DMS 273 (cell line): Measurements from ENCODE around the gene DSCAML1.

Source experiments
- DNase-seq: peaks from one replicate; lab custom pipeline; 2025; ENCODE audit not compliant: unreplicated experiment; lab: John Stamatoyannopoulos, UW

The DSCAML1 gene, protein sequence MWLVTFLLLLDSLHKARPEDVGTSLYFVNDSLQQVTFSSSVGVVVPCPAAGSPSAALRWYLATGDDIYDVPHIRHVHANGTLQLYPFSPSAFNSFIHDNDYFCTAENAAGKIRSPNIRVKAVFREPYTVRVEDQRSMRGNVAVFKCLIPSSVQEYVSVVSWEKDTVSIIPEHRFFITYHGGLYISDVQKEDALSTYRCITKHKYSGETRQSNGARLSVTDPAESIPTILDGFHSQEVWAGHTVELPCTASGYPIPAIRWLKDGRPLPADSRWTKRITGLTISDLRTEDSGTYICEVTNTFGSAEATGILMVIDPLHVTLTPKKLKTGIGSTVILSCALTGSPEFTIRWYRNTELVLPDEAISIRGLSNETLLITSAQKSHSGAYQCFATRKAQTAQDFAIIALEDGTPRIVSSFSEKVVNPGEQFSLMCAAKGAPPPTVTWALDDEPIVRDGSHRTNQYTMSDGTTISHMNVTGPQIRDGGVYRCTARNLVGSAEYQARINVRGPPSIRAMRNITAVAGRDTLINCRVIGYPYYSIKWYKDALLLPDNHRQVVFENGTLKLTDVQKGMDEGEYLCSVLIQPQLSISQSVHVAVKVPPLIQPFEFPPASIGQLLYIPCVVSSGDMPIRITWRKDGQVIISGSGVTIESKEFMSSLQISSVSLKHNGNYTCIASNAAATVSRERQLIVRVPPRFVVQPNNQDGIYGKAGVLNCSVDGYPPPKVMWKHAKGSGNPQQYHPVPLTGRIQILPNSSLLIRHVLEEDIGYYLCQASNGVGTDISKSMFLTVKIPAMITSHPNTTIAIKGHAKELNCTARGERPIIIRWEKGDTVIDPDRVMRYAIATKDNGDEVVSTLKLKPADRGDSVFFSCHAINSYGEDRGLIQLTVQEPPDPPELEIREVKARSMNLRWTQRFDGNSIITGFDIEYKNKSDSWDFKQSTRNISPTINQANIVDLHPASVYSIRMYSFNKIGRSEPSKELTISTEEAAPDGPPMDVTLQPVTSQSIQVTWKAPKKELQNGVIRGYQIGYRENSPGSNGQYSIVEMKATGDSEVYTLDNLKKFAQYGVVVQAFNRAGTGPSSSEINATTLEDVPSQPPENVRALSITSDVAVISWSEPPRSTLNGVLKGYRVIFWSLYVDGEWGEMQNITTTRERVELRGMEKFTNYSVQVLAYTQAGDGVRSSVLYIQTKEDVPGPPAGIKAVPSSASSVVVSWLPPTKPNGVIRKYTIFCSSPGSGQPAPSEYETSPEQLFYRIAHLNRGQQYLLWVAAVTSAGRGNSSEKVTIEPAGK (N-terminal part only)

DNA sequence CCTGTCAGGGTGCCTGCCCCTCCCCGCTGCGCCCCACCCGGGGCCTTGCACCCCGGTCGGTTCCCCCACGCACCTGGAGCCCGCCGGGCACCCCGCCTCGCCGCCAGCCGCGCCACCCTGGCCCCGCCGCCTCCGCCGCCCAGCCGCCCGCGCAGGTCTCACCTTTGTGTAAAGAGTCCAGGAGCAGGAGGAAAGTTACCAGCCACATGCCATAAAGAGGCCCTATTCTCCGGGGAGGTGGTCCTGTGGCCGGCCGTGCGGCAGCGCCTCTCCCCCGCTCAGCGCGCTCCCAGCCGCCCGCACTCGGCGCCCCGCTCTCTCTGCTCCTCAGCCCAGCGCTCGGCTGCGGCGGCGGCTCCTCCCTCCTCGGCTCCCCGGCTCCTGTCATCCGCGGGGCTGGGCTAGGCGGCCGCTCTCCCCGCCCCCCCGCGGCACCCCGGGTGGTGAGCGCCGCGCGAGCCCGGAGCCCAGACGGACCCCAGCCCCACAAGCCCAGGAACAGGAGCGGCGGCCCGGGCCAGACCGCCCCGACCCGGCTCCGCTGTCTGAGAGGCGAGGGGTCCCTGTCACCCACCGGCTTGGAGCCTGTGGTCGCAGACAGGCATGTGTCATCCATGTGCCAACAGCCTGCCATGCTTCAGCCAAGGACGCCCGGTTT is at the start of gene DSCAML1:
TSS of gene DSCAML1 (minus strand) at position 345 of the 658 bp plus-strand sequence. CDS start at position 208, 137 bp downstream.
- peak; percentile 52 for DNase-seq

DNA sequence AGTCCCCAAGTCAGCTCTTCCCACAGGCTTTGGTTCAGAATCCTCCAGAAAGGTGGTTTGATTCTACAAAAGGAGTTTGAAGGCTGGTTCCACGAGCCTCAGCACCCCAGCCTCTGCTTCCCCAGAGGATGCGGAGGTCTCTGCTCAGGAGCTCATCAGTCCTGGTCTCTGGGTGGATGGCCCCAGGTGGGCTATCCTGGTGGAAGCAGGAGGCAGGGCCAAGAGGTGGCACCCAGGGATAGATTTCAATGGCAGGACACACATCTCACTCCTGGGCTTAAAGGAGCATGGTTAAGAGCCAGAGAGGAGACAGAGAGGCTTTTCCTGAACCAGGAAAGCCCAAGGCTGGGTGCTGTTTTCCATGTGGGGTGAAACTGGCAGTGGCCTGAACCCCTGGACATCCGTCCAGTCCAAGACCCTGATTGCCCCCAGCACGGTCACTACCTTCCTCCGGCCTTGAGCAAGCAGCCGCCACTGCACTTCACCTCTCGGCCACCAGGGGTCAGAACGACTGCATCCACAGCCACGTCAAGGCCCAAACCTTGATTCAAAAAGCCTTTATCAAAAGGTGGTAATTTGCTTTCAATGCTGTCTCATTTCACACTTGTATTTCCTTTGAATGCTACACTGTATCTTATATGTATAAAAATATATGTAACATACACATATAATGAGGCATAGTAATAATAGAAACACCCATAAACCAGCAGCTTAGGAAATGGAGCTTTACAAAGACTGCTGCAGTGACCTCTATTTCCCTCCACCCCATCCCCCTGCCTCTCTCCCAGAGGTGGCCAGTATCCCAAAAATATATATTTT is 46.9 kb upstream of the DSCAML1 start:
- DNase-seq = peak; percentile 75

DNA sequence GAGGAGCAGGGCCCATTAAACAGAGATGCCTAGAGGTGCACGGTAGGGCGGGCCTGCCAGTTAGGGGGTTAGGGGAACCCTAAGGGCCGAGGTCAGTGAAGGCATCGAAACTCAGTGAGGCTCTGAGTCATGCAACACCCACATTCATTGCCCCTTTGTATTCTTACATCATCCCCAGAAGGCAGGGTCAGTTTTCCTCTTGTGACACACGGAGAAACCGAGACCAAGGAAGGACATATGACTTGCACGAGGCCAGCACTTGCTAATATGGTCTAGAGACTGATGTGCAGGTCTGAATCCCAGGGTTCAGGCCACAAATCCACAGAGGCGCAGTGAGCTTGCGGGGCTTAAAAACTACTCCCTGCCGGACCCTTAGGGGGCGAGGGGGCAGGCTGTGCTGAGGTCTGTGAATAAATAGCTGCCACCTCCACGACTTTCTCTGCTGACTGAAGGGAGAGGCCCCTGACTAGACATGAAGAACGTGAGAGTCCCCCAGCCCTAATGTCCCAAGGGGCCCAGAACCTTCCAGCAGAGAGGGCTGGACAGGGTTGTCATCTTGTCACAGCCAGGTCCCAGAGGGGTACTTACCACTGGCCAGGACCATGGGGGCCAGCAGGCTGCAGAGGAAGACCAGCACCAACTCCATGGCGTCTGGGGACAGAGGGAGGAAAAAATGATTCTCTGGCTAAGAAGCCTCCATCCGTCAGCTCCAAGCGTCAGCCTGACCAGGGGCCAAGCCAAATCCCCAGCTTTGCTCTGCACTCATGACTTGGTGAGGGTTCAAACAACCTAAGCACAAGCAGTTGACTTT is 45.3 kb upstream of the DSCAML1 start:
- DNase-seq = no peak

DNA sequence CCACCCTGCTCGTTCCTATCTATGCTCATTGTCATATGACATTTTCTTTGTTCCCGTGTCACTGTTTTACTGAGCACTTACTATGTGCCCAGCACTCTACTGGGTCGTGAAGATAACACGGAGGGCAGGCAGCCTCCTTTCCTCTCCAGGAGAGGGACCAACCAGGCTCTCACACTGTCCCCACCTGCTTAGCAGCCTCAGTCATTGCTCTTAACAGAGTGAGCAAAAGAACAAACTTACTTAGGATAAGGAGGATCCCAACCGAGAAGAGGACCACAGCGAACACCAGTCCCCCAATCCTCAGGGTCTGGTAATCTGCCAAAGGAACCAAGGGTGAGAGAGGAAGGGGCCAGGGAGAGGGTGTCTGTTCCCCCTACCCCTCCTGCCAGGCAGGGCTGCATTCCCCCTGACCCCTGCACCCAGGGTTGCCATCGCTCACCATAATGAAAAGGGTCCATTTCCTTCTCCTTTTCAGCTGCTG is 44.6 kb upstream of the DSCAML1 start:
- DNase-seq = no peak

DNA sequence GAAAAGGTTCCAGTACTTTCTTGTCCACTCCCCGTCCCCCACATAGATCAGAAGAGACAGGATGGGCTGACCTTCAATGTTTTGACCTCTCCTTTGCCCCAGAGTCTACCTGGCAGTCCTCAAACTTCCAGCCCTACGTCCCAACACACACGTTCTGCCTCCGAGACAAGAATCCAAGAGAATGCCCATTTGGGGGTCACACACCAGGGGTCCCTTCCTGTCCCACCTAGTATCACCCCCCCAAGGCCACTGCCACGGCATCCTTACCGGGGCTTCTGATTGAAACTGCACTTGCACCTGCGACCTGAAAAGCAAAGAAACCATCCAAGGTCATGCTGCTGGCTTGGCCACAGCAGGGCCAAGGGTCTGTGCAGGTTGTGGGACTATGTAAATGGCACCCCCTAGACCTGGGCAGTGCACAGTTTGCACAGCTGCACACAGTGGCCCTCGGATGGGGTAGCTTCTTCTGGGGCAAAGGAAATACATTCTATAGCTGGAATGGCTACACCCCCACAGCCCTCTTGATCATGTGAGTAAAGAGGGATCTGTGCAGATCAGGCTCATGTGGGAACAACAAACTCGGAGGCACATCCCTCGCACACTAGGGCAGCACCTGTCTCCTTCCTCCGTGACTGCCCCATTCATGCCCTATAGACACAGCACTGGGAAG is 44.0 kb upstream of the DSCAML1 start:
- DNase-seq = no peak

DNA sequence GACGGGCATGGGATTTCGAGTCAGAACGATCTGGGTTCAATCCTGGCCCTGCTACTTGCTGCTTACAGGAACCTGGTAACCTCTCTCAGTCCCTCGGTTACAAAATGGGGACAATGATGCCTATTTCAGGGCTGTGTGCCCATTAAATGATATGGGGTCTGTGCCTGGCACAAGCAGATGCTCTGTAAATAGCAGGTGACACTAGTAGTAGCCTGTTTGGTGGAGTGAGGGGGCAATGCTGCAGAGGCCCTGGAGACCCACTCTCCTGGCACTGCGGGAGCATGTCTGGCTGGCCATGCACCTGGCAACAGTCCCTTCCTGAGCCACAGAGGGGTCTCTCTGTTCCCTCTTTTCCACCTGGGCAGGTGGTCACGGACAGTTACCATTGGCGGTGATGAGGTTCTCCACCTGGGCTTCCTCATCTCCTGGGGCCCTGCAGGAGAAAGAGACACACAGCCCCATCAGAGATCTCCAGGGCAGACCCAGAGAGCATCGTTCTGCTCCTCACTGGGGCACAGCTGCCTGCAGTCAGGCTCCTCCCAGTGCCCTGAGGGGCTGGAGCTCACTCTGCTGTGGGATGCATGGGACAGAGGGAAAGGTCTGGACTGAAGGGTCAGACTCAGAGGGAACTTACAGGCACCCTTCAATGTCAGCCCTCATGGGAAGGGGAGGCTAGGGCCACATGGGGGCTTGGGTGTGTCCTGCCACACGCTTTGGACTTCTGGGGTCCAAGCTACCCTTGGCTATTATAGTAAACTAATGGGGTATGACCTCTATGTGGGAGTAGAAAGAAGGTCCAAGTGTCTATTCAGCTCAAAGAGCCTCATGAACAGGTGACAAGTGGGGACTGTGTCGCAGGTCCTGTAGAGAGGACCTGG is 43.2 kb upstream of the DSCAML1 start:
- no peak for DNase-seq

DNA sequence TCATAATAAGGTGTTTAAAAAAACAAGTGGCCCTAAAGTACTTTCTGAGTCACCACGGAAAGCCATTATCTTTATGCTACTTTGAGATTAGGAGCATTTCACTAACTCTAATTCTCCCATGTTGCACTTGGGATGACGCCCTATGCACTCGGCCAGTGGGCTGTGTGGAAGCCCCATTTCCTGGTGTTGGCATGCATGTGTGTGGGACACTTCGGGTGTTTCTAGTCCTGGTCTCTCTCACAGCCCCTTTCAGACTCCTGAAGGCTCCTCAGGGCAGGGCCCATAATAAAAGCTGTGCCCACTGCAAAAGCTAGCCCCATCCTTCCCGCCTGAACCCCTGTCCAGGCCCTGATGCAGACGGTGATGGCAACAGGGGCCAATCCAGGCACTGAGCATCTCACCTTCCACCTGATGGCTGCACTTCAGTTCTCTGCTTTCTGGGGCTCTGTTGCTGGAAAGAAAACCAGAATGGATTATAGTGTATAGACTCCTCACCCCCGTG is 42.4 kb upstream of the DSCAML1 start:
- DNase-seq = no peak

DNA sequence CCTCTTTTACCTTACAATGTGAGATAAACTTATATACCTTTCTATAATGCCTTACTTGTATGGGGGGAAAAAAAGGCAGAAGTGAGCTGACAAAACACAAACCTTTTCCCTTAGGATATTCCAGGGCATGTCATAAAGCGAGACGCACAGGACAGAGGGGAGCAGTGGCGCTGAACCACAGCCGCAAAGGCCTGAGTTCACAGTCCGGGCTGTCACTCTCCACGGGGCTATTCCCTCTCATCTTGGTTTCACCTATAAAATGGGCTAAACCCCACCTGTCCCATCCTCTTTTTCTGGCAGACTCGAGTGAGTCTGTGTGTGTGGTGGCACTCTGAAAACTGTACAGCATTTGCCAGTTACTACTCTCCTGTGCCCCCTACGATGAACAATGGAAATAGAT is 41.9 kb upstream of the DSCAML1 start:
- DNase-seq = no peak

DNA sequence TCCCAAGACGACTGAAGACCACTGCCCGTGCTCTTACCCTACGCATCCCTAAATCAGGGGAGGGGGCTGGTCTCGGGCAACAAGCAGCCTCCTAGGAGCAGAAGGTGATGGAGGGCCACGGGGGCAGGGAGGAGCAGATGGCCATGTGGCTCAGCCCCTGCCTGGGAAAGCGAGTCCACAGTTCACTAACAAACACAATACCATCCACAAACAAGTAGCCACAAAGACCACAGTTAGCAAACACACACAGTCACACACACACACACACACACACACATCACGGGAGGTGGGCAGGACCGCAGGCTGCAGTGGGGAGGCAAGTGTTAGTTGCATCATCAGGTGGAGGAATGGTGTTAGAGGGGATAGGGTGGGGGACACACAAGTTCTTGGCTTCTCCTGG is 40.8 kb upstream of the DSCAML1 start:
- DNase-seq = no peak

DNA sequence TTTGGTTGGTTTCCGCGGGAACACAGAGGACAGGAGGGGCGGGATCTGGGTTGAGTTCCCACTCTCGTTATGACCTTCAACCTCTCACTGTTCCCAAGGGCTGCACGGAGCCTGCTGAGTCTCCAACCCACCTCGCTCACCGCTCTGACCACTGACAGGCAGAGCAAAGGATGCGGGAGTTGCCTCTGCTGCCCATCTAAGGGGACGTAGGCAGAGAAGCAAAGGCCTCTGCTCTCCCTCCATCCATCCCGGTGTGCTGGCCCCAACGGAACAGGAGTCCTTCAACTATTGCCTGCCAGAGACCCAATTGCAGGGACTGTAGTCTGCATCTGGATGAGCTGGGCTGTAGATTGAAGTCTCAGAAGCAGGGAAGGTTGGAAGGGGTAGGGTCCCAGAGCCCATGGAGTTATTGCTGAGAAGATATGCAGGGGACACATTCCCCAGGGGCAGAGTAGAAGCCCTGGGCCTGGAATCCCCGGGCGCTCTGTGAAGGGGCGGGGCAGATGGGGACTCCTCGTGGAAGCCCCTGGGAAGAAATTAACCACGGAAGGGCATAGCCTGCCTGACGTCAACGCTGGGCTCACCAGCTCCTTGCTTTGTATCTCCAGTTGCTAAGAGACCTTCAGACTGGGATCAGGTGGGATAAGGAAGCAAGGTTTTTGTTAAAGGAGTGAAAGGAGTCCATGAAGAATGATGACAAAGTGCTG is 40.2 kb upstream of the DSCAML1 start:
- no peak for DNase-seq

DNA sequence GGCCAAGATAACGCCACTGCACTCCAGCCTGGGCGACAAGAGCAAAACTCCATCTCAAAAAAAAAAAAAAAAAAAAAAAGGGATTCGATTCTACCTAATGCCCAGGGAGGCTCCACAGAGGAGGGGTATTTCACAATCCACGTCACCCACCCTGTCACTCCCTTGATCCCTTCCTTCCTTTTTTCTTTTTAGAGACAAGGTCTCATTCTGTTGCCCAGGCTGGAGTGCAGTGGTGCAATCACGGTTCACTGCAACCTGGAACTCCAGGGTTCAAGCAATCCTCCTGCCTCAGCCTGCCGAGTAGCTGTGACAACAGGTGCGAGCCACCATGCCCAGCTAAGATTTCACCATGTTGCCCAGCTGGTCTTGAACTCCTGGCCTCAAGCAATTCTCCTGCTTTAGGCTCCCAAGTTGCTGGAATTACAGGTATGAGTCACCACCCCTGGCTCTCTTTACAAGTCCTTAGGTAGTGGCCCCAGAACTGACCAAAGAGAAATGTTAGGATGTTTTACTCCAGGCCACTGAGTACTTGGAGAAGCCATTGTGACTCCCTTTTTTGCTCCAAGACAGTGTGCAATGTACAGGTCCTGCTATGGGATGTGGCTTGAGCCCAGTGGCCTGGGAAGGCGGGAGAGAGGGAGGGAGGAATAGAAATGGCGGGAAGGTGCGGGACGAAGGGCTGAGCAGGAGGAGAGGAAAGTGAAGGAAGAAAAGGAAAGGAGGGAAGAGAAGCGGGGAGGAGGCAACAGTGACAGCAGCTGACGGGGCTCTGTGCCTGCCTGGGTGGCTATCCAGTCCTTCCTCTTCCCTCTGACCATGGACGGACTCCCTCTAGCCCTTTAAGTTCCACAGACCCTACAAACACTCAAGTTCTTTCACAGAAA is 39.3 kb upstream of the DSCAML1 start:
- no peak for DNase-seq

DNA sequence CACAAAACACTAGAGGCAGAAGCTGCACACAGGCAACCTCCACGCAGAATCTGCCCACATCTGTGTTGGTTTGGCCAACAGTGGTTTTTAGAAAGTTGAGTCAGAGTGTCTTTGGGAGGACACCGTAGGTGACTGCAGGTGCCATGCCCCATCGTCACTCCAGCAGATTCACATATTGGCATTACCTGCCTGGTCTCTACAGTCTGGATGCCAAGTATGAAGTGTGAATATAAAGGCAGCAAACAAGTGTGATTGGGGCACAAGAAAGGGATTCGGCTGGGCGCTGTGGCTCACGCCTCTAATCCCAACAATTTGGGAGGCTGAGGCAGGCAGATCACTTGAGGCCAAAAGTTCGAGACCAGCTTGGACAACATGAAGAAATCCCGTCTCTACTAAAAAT is 38.6 kb upstream of the DSCAML1 start:
- no peak for DNase-seq

DNA sequence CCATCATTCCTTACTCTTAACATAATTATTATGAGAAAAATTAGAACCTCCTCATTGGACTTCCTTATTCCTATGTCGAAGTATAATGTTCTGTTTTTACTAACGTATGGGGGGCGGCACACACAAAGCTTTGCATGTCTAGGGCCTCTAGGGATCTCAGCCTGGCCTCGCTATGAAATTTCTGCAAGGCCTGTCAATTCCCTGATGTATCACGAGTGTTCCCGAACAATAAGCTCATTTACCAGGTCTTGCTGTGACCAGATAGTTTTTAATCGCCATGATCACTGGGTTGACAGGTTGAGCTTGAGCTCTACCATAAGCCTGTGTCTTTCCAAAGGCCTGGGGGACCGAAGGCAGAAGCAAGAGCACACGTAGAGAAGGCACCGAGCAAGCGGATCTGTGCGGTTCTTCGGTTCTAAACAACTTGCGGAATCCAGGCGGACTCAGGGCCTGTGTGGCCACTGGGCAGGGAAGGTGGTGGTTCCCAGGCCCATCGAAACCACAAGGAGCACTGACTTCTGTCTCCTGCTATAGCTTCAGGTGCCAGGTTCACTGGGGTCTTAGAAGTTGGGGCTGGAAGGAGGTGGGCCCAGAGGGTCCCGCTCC is 37.9 kb upstream of the DSCAML1 start:
- DNase-seq = no peak

DNA sequence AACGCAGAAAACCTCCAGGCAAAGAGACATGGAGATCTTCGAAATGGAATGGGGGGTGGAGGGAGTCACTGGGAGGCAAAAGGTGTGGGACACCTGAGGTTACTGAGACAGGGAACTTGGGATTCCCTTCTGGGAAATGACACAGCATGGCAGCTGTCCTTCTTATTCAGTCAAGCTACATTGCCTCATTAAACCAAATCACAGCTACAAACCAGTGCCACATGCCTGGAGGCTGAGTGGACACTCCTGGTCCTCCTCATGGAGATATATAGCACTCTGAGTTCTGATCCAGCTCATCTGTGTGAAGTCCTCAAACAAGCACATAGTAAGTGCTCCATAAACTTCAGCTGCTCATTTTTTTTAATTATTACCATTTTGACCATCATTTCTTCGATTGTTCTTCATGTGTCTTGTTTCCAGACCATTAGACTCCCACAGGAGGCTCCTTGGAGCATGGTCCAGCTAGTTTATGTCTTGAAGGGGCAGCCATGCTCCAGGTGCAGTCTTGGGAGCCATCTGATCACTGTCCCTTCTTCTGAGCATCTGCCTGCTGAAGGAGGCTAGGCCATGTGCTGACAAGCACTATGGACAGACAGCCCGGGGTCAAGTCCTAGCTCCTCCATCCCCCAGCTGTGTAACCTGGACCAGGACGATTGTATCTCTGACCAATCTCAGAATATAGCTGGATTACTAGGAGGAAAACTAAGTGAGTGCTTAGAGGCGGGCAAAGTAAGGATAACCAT is 37.2 kb upstream of the DSCAML1 start:
- no peak for DNase-seq
